ENCODE measurements around the gene MTCL1. TPM values are rescaled to one million over a fixed set of nuclear protein-coding genes. Genes with fewer than 3 reads are reported as not detected.

MTCL1 gene
- polyA plus RNA-seq, 3 donors = not detected

- WGBS (ENCODE audit: insufficient coverage) = no CpG with 5 or more reads among the region's 1 CpG
- H3K27me3 Mint-ChIP-seq (ENCODE audit: low read depth in 3 of 3) = peaks cover 0 to 7% (median 0%) of the 10 kb centered on the region in 3 donors
- no peak overlapping the region for H3K9ac ChIP-seq (ENCODE audit: insufficient read depth, low read length, poor library complexity, severe bottlenecking)
Observed at GRCh38 chr18:8770657-8771056, 65.3 kb downstream of the MTCL1 start.

DNA sequence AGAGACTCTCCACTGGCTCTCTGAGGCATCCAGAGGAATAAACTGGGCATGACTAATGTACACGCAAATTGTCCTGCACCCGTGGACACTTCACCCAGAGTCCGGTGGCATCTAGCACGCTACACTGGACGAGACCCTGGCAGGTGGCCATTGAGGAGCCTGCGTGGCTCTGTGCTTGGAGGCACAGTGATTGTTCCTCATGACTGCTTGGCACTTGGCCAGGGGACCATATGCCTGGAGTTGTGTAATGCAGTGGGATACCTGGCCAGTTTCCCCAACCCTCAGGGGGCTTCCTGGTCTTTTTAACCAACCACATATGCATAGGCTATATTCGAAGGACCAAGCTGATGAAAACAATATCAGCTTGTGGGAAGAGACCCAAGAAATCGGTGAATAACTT is 66.6 kb downstream of the MTCL1 start:
- H3K4me1 Mint-ChIP-seq = no peaks in the 10 kb centered on the region
- no peaks in the 10 kb centered on the region for H3K27me3 ChIP-seq (ENCODE audit: control insufficient read depth in 2 of 2, insufficient read depth in 2 of 2, low read length in 2 of 2)
- H3K36me3 ChIP-seq (replicated peaks in 1 of 2; ENCODE audit: control insufficient read depth in 1 of 2, insufficient read depth in 2 of 2, low read length in 2 of 2) = no peaks in the 10 kb centered on the region
- no peaks in the 10 kb centered on the region for H3K36me3 Mint-ChIP-seq
- no peaks in the 10 kb centered on the region for H3K9me3 ChIP-seq (replicated peaks in 1 of 2; ENCODE audit: control insufficient read depth in 1 of 2, insufficient read depth in 1 of 2, low read length in 2 of 2)
- no peaks in the 10 kb centered on the region for H3K79me2 ChIP-seq (ENCODE audit: insufficient read depth, low read length)
- 79% methylated on average over 6 of the region's 8 CpGs for whole genome bisulfite sequencing (ENCODE audit: insufficient coverage)
- no peak overlapping the region for H2AFZ ChIP-seq (ENCODE audit: insufficient read depth, low read depth, low read length, poor library complexity, severe bottlenecking)
- no peak overlapping the region for H3K27ac Mint-ChIP-seq
- H3K4me1 ChIP-seq (ENCODE audit: control insufficient read depth in 1 of 2, insufficient read depth in 2 of 2, low read length in 2 of 2) = no peaks in the 10 kb centered on the region
- H3K9me3 Mint-ChIP-seq = no peaks in the 10 kb centered on the region
- intact Hi-C loops (cut with micrococcal nuclease) = no loop called here
- no peaks in the 10 kb centered on the region for H4K20me1 ChIP-seq (ENCODE audit: insufficient read depth, low read length)
- H3K27ac ChIP-seq (ENCODE audit: low read depth in 1 of 2, low read length in 2 of 2) = no peak overlapping the region
- H3K4me2 ChIP-seq (replicated peaks; ENCODE audit: extremely low read depth, low read length, poor library complexity, severe bottlenecking) = no peak overlapping the region
- TF ChIP-seq, protein P1, sequence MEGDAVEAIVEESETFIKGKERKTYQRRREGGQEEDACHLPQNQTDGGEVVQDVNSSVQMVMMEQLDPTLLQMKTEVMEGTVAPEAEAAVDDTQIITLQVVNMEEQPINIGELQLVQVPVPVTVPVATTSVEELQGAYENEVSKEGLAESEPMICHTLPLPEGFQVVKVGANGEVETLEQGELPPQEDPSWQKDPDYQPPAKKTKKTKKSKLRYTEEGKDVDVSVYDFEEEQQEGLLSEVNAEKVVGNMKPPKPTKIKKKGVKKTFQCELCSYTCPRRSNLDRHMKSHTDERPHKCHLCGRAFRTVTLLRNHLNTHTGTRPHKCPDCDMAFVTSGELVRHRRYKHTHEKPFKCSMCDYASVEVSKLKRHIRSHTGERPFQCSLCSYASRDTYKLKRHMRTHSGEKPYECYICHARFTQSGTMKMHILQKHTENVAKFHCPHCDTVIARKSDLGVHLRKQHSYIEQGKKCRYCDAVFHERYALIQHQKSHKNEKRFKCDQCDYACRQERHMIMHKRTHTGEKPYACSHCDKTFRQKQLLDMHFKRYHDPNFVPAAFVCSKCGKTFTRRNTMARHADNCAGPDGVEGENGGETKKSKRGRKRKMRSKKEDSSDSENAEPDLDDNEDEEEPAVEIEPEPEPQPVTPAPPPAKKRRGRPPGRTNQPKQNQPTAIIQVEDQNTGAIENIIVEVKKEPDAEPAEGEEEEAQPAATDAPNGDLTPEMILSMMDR (IDR thresholded peaks at IDR 0.05) = no peak
- no peak overlapping the region for H3K4me3 Mint-ChIP-seq
- peaks cover 0 to 7% (median 0%) of the 10 kb centered on the region in 3 donors for H3K27me3 Mint-ChIP-seq (ENCODE audit: low read depth in 3 of 3)
- no peak overlapping the region for H3K9ac ChIP-seq (ENCODE audit: insufficient read depth, low read length, poor library complexity, severe bottlenecking)
- H3K4me3 ChIP-seq (replicated peaks in 1 of 3; ENCODE audit: low read depth in 2 of 3, low read length in 3 of 3) = no peak overlapping the region
- no peak for DNase-seq

More at GRCh38 chr18:8770657-8771056, 65.3 kb downstream of the MTCL1 start:
- Mint-ChIP-seq H3K4me1 (no peaks in the 10 kb centered on the region), H3K27ac (no peak overlapping the region), H3K9me3 (no peaks in the 10 kb centered on the region), H3K36me3 (no peaks in the 10 kb centered on the region), H3K4me3 (no peak overlapping the region)
- H3K4me3 ChIP-seq (replicated peaks in 1 of 3; ENCODE audit: low read depth in 2 of 3, low read length in 3 of 3) = no peak overlapping the region
- H3K27ac ChIP-seq (ENCODE audit: low read depth in 1 of 2, low read length in 2 of 2) = no peak overlapping the region
- intact Hi-C loops (cut with micrococcal nuclease) = no loop called here
- H3K4me1 ChIP-seq (ENCODE audit: control insufficient read depth in 1 of 2, insufficient read depth in 2 of 2, low read length in 2 of 2) = no peaks in the 10 kb centered on the region
- no peak for DNase-seq
- TF ChIP-seq, protein P1 (IDR thresholded peaks at IDR 0.05) = no peak
- no peak overlapping the region for H3K4me2 ChIP-seq (replicated peaks; ENCODE audit: extremely low read depth, low read length, poor library complexity, severe bottlenecking)
- H3K27me3 ChIP-seq (ENCODE audit: control insufficient read depth in 2 of 2, insufficient read depth in 2 of 2, low read length in 2 of 2) = no peaks in the 10 kb centered on the region
- H3K9me3 ChIP-seq (replicated peaks in 1 of 2; ENCODE audit: control insufficient read depth in 1 of 2, insufficient read depth in 1 of 2, low read length in 2 of 2) = no peaks in the 10 kb centered on the region
- no peaks in the 10 kb centered on the region for H3K79me2 ChIP-seq (ENCODE audit: insufficient read depth, low read length)
- no peak overlapping the region for H2AFZ ChIP-seq (ENCODE audit: insufficient read depth, low read depth, low read length, poor library complexity, severe bottlenecking)
- no peaks in the 10 kb centered on the region for H4K20me1 ChIP-seq (ENCODE audit: insufficient read depth, low read length)
- no peaks in the 10 kb centered on the region for H3K36me3 ChIP-seq (replicated peaks in 1 of 2; ENCODE audit: control insufficient read depth in 1 of 2, insufficient read depth in 2 of 2, low read length in 2 of 2)
